Brain microvascular endothelial cell (primary cell): ENCODE data around the gene CXCL5.

ENCODE experiments used
- DNase-seq: peaks from one replicate; pipeline ENCODE4 v3.0.0-alpha.2; 2020
- H3K27ac ChIP-seq: fragments of 250-450 bp; sonication (Bioruptor Pico); 2 replicates; pipeline ENCODE4 v1.5.1; 2020; ENCODE audit warnings: mild to moderate bottlenecking, moderate library complexity
- H3K27me3 ChIP-seq: fragments of 250-450 bp; sonication (Bioruptor Pico); replicated peaks from 2 replicates; pipeline ENCODE4 v1.5.1; 2020; ENCODE audit warnings: mild to moderate bottlenecking
- H3K36me3 ChIP-seq: fragments of 250-450 bp; sonication (Bioruptor Pico); replicated peaks from 2 replicates; pipeline ENCODE4 v1.5.1; 2020; ENCODE audit warnings: mild to moderate bottlenecking
- H3K4me3 ChIP-seq: 2 replicates; pipeline ENCODE4 v1.5.1; 2011; ENCODE audit warnings: low read depth, mild to moderate bottlenecking, control low read depth, low read length, moderate library complexity
- in situ Hi-C: cut with HindIII; loops from 2 replicates; pipeline ENCODE4 v1.10.0; 2017; ENCODE audit warnings: low sequenced_read_pairs, low pct_ligation_motif_present
- TF ChIP-seq, protein P1 (sequence below): IDR thresholded peaks from 2 replicates; pipeline ENCODE4 v1.5.1; 2011; ENCODE audit warnings: low read depth, mild to moderate bottlenecking, moderate library complexity, low read length, control low read depth, inconsistent platforms; ENCODE audit errors: missing control alignments

The CXCL5 gene

DNA sequence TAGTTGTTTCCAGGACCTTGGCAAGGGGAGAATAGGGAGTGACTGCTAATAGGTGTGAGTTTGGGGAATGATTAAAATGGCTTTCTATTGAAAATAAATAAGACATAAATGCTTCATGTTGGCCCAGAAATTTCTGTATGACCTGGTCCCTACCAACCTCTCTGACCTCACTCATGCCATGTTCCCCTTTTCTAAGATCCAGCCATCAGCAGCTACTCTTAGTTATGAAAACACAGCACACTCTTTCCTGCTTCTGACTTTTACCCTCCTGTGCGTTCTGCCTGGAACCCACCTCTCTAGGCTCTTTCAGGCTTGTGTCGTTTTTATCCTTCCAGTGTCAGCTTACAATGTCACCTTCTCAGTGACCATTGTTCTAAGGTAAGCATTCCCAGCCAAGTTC lies 14.8 kb upstream of the CXCL5 start:
- no peak overlapping the region for H3K4me3 ChIP-seq
- in situ Hi-C loops = no loop called here
- no peak for DNase-seq
- H3K36me3 ChIP-seq = no peaks in the 10 kb centered on the region
- no peak overlapping the region for H3K27ac ChIP-seq
- no peaks in the 10 kb centered on the region for H3K27me3 ChIP-seq
- TF ChIP-seq, protein P1, sequence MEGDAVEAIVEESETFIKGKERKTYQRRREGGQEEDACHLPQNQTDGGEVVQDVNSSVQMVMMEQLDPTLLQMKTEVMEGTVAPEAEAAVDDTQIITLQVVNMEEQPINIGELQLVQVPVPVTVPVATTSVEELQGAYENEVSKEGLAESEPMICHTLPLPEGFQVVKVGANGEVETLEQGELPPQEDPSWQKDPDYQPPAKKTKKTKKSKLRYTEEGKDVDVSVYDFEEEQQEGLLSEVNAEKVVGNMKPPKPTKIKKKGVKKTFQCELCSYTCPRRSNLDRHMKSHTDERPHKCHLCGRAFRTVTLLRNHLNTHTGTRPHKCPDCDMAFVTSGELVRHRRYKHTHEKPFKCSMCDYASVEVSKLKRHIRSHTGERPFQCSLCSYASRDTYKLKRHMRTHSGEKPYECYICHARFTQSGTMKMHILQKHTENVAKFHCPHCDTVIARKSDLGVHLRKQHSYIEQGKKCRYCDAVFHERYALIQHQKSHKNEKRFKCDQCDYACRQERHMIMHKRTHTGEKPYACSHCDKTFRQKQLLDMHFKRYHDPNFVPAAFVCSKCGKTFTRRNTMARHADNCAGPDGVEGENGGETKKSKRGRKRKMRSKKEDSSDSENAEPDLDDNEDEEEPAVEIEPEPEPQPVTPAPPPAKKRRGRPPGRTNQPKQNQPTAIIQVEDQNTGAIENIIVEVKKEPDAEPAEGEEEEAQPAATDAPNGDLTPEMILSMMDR = no peak

DNA sequence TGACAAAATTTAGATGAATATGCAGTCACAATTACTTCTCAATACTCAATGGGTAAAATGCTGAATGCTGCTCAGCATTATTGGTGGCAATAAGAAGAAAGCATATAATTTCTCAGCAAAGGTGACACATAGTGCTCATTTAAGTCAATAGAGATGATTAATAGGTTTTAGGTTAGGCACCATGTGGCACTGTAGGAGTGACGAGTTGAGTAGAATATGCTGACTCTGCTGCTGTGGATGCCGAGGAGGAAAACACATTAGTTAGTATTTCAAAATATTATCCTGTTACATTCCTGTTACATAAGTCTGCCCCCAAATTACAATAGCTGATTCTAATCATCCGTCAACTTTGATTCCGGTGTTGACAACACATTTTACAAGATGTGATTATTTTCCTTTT lies 13.7 kb upstream of the CXCL5 start:
- TF ChIP-seq, protein P1 = no peak
- in situ Hi-C loops = no loop called here
- H3K27me3 ChIP-seq = no peaks in the 10 kb centered on the region
- no peak for DNase-seq
- no peak overlapping the region for H3K4me3 ChIP-seq
- H3K36me3 ChIP-seq = no peaks in the 10 kb centered on the region
- H3K27ac ChIP-seq = no peak overlapping the region

DNA sequence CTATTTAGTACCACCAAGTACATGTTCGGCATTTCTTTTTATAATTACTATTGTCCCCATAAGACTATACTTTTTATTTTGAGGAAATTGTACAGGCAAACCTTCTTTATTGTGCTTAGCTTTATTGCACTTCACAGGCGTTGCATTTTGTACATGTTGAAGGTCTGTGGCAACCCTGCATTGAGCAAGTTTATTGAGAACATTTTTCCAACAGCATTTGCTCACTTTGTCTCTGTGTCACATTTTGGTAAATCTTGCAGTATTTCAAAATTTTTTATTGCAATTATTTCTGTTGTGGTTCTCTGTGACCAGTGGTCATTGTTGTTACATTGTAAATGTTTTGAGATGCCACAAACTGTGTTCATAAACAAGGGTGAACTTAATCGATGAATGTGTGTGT lies 10.8 kb upstream of the CXCL5 start:
- H3K36me3 ChIP-seq = no peaks in the 10 kb centered on the region
- in situ Hi-C loops = no loop called here
- H3K27ac ChIP-seq = no peak overlapping the region
- no peak overlapping the region for H3K4me3 ChIP-seq
- H3K27me3 ChIP-seq = no peaks in the 10 kb centered on the region
- TF ChIP-seq, protein P1 = no peak
- no peak for DNase-seq

DNA sequence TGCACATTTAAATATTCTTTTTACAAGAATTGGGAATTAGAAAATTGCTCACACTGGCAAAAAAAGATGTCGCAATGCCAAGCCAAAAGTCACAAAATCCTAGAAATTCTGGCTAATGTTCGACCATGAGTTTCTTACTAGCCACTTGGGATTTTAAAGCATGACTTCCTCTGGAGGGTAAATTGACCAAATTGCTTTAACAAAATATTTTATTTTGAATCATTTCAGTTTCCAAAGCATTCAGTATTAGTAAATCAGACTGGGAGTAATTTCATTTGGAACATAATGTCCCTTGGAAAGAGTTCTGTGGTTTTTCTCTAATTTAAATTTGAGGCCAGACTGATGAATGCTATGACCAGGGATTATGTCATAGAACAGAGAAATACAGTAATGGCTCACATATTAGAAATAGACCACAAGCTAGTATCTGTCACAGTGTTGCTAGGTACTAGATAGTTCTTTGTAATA lies 7.6 kb upstream of the CXCL5 start:
- no peak overlapping the region for H3K27ac ChIP-seq
- in situ Hi-C loops = no loop called here
- no peak overlapping the region for H3K4me3 ChIP-seq
- TF ChIP-seq, protein P1 = no peak
- no peak for DNase-seq
- H3K36me3 ChIP-seq = no peaks in the 10 kb centered on the region
- no peaks in the 10 kb centered on the region for H3K27me3 ChIP-seq

DNA sequence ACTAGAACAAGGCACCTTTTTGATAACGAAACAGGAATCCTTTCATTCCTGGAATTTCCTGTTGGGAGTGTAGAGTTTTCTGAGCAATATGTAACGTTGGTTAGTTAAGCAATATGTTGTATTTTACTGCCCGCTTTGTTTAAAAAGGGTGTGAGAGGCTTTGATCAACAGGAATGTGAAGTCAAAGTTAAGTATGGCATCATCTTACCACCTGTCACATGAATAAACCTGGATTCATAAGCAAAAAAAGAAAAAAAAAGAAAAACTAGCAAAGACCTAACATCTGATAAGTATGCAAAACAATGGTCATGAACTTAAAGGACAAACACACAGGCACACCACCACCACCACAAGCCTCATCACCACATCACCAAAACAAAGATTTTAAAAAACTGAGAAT lies 7.1 kb upstream of the CXCL5 start:
- H3K4me3 ChIP-seq = no peak overlapping the region
- DNase-seq = no peak
- TF ChIP-seq, protein P1 = no peak
- H3K27me3 ChIP-seq = no peaks in the 10 kb centered on the region
- no peaks in the 10 kb centered on the region for H3K36me3 ChIP-seq
- no peak overlapping the region for H3K27ac ChIP-seq
- in situ Hi-C loops = no loop called here

DNA sequence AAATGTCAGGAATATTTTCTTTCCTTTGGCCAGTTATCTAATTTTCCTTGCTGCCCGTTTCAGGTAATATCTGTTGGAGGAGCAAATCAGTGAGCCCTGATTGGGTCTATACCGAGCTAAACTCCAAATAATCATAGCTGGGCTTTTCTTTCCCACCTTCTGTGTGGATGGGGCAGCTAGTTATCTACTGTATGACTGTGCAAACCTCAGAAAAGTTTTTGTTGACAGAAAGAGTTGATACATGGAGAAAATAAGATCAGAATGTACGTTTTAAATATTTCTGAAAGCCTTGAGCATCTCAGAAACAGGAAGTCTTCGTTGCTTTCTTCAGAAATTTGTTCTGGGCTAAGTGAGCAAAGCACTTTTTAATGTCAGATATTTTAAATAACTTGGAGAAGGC lies 6.2 kb upstream of the CXCL5 start:
- in situ Hi-C loops = no loop called here
- no peak for DNase-seq
- Histone ChIP-seq H3K36me3 (no peaks in the 10 kb centered on the region), H3K27me3 (no peaks in the 10 kb centered on the region), H3K4me3 (no peak overlapping the region), H3K27ac (no peak overlapping the region)
- TF ChIP-seq, protein P1 = no peak
